ENCODE results near the gene GRK5. TPM values are rescaled to one million over a fixed set of nuclear protein-coding genes. Genes with fewer than 3 reads are reported as not detected.
"Not testable (repeated sequence)": the region's sequence is repeated elsewhere in the genome, so short reads cannot be mapped to it uniquely, and the experiment has no call there.

Gene GRK5
- polyA plus RNA-seq, 1 experiment: 20.8 TPM

GRCh38 chr10:119257899-119258419 lies 50.6 kb downstream of the GRK5 start:
- TF ChIP-seq CTCF (IDR thresholded peaks at IDR 0.05; ENCODE audit: insufficient read depth, low read depth, low read length): no peak
- no peak for DNase-seq (ENCODE audit: low read depth)
- POLR2A ChIA-PET: no interaction called here
- Histone ChIP-seq H3K27me3 (ENCODE audit: control insufficient read depth, insufficient read depth, low read length) (no peaks in the 10 kb centered on the region), H3K36me3 (ENCODE audit: control insufficient read depth, insufficient read depth, low read length) (no peaks in the 10 kb centered on the region), H3K4me3 (ENCODE audit: low read depth, low read length) (no peak overlapping the region)
- CTCF ChIA-PET: interaction anchor here (0.8 kb wide), 1 partner anchor 11 kb away, joined by 3 read pairs; no protein-coding TSS in a partner anchor

- POLR2A ChIA-PET: no interaction called here
- DNase-seq (ENCODE audit: low read depth): no peak
Measured at GRCh38 chr10:119259345-119259744, 52.0 kb downstream of the GRK5 start.

GRCh38 chr10:119261016-119261415 lies 53.6 kb downstream of the GRK5 start:
- POLR2A ChIA-PET; DNase-seq (ENCODE audit: low read depth); H3K4me3 ChIP-seq (ENCODE audit: low read depth, low read length): not testable (repeated sequence)

More at GRCh38 chr10:119259345-119259744, 52.0 kb downstream of the GRK5 start:
- H3K4me3 ChIP-seq (ENCODE audit: low read depth, low read length): no peak overlapping the region
- H3K27me3 ChIP-seq (ENCODE audit: control insufficient read depth, insufficient read depth, low read length): no peaks in the 10 kb centered on the region
- H3K36me3 ChIP-seq (ENCODE audit: control insufficient read depth, insufficient read depth, low read length): no peaks in the 10 kb centered on the region
- no peak for TF ChIP-seq CTCF (IDR thresholded peaks at IDR 0.05; ENCODE audit: insufficient read depth, low read depth, low read length)
- CTCF ChIA-PET: interaction anchor here (1.0 kb wide), 2 partner anchors 12 to 60 kb away, joined by 3 read pairs; no protein-coding TSS in a partner anchor

GRCh38 chr10:119263951-119264617 lies 56.7 kb downstream of the GRK5 start:
- ChIA-PET CTCF (interaction anchor here (1.7 kb wide), 1 partner anchor 57 kb away, joined by 4 read pairs; the partner anchor contains the start of gene GRK5), POLR2A (interaction anchor here (0.6 kb wide), 1 partner anchor 9 kb away, joined by 3 read pairs; no protein-coding TSS in a partner anchor)
- no peak for TF ChIP-seq CTCF (IDR thresholded peaks at IDR 0.05; ENCODE audit: insufficient read depth, low read depth, low read length)
- Histone ChIP-seq H3K27me3 (ENCODE audit: control insufficient read depth, insufficient read depth, low read length) (no peaks in the 10 kb centered on the region), H3K36me3 (ENCODE audit: control insufficient read depth, insufficient read depth, low read length) (no peaks in the 10 kb centered on the region; the same call in 1 of the 2 replicates), H3K4me3 (ENCODE audit: low read depth, low read length) (no peak overlapping the region)
- no peak for DNase-seq (ENCODE audit: low read depth)

More at GRCh38 chr10:119261016-119261415, 53.6 kb downstream of the GRK5 start:
- CTCF ChIA-PET; H3K36me3 ChIP-seq (ENCODE audit: control insufficient read depth, insufficient read depth, low read length); H3K27me3 ChIP-seq (ENCODE audit: control insufficient read depth, insufficient read depth, low read length): not testable (repeated sequence)

- TF ChIP-seq CTCF (IDR thresholded peaks at IDR 0.05; ENCODE audit: insufficient read depth, low read depth, low read length): no peak
- Histone ChIP-seq H3K36me3 (ENCODE audit: control insufficient read depth, insufficient read depth, low read length) (no peaks in the 10 kb centered on the region; the same call in 1 of the 2 replicates), H3K4me3 (ENCODE audit: low read depth, low read length) (no peak overlapping the region), H3K27me3 (ENCODE audit: control insufficient read depth, insufficient read depth, low read length) (no peaks in the 10 kb centered on the region)
- CTCF ChIA-PET: no interaction called here
- no peak for DNase-seq (ENCODE audit: low read depth)
- POLR2A ChIA-PET: no interaction called here
Measured at GRCh38 chr10:119265691-119266090, 58.3 kb downstream of the GRK5 start.

Measured in BJ (cell line).